ENCODE data around the gene KIAA2012.

The KIAA2012 gene

DNA sequence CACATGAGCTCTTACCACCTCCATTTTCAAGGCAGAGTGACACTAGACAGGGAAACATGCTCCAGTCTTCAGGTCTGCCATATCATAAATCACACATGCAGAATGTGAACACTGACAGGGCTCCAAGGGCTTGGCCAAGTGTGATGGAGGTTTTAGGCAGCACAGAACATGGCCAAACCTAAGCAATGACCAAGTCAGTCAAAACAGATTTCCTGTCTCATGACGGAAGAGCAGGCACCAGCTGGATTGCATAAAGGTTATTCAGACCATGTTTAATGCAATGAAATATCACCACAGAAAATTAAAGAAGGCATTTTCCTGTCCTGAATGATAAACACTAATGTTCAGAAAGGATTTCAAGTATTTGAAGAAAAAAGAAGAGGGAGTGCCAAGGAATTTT is 92.9 kb downstream of the KIAA2012 start:
- in situ Hi-C loops (cut with MboI; ENCODE audit: low pct_unique_long_range_greater_than_20kb, low sequenced_read_pairs) = no loop called here

DNA sequence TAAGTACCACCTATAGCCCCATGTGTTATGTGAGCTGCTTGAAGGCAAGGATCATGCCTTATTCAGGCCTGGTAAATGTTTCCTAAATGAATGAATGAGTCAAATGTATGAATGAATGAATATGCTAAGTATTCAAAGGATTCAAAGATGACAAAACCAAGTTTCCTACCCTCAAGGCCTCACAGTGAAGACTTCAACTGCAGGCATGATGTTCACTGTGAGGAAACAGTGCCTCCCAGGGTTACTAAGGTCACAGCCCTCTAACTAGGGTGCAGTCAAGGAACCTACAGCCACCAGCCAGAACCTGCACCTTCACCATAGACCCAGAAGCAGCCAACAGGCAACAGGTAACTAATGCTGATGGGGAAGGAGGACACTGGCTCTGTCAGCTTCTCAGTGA is 96.1 kb downstream of the KIAA2012 start:
- in situ Hi-C loops (cut with MboI; ENCODE audit: low pct_unique_long_range_greater_than_20kb, low sequenced_read_pairs) = no loop called here

More for the DNA sequence above, 92.9 kb downstream of the KIAA2012 start:
- DNase-seq = no peak

DNA sequence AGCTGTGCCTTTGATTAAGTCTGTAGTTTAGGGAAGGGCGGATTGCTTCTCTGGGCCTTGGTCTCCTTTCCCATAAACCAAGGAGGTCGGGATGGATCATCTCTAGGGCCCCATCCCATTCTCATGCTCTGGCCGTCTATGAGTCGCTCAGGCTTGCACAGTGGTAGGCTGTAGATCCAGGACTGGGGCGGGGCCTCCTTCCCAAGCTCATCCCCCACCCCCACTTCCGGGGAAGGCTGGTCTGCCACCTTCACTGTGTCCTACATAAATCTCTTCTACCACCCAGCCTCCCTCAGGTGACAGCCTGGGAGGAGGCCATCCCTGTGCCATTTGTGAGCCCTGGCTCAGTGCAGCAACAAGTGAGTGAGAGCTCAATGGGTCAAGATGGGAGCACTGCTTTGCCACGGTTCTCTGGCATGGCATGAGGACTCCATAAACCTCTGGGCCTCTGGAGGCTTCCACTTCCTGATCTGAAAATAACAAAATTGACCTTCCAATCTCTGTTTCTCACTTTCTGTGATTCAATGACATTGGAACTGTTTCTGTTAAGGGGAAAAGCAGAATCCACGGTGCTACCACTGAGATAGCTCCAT is 96.9 kb downstream of the KIAA2012 start:
- in situ Hi-C loops (cut with MboI; ENCODE audit: low pct_unique_long_range_greater_than_20kb, low sequenced_read_pairs) = no loop called here
- no peak for DNase-seq

More for the DNA sequence above, 96.1 kb downstream of the KIAA2012 start:
- DNase-seq = no peak

DNA sequence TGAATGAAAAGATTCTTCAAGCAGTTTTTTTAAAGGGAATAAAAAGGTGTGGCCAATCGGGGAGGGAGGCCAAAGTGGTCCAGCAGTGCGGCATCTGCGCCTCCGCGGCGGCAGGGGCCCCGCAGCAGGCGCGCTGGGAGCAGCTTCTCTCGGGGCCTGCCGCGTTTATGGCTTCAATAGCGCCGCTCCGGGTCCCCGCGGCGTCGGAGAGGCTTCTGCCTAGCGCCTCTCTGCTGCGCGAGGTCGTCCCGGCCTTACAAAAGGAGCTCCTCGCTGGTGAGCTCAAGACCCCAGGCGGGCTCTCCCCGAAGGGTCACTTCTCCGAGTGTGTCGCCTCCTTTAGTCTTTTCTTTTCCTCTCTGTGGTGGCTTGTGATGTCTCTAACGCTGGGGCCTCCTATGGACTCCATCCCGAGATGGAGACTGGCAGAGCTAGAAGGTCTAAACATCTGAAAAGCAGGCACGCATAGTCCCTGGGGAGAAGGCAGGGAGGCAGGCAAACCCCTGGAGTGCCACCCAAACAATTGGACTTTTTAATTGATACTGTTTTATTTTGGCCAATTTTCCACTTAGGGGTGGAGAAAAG is 98.3 kb downstream of the KIAA2012 start:
- in situ Hi-C loops (cut with MboI; ENCODE audit: low pct_unique_long_range_greater_than_20kb, low sequenced_read_pairs) = no loop called here
- no peak for DNase-seq

DNA sequence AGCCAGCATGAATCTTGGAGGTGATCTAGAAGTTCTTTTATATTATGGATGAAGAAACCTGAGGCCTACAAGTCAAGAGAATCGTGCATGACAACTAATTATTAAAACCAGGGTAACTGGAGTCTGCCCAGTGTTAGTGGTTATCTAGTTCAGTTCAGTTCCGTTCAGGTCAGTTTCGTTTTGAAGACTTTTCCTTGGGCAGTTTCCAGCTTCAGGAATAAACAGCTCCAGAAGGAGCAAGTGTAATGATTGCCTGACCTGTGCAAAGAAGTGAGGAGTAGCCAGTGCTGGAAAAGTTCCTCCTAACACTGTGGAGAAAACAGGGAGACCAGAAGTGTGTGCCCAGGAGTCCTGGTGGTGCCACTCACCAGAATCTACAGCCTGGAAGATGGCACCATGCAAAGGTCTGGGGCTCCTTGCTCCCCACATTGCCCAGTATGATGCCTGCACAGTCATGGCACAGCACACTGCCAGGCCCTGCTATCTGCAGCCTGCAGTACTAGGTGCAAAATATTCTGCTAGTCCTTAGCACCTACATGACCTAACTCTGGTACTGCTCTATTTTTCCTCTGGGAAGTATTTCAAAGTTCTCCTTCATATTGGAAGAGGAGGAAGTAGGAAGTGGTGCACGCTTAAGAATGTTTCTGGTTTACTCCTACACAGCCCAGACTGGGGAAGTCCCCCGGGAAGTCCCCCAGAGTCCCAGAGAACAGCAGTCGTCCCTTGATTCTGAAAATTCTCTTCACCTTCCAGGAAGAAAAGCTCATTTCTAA is 99.6 kb downstream of the KIAA2012 start:
- in situ Hi-C loops (cut with MboI; ENCODE audit: low pct_unique_long_range_greater_than_20kb, low sequenced_read_pairs) = no loop called here
- DNase-seq = no peak

DNA sequence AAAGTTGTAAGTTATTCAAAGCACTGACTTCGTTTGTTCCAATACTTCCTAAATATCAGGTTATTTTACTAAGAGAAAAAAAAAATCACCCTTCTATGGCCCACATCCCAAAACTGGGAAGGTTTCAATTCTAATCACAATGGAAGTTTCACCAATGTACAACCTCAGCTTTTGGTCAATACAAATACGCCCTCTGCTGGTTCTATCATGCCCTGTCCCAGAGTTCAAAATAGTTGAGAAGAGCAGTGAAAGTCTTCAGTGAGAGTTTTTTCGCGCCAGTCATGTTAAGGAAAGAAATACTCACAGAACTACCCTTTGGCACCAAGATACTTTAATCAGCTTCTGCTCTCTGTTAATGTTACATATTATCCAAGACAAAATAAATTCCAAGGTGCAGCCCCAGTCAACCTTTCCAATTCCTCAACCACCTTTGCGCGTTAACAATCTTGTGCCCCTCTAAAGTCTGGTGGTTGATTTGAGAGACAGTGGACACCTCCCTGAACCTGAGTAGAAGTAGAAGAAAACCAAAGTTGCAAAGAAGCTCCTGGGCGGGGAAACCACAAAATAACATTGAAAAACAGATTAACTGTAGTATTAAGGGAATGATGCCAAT is 105.4 kb downstream of the KIAA2012 start:
- in situ Hi-C loops (cut with MboI; ENCODE audit: low pct_unique_long_range_greater_than_20kb, low sequenced_read_pairs) = no loop called here
- DNase-seq = peak; percentile 77

DNA sequence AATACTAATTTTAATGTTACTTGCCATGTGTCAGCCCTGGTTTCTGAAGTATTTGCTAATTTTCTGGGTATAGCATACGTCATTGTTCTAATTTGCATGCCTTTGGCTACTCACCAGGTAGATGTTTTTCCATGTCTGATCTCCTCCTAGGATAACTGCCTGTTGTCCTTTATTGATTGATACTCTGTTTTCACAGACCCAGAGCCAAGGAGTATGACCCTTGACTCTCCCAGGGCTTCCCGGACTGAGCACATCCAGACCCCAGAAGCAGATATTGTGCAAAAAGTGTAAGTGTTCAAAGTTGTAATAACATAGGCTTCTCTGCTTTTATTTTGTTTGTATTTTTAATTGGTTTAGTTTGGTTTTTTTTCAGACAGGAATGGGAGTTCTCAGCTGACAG is 111.5 kb downstream of the KIAA2012 start:
- in situ Hi-C loops (cut with MboI; ENCODE audit: low pct_unique_long_range_greater_than_20kb, low sequenced_read_pairs) = no loop called here

DNA sequence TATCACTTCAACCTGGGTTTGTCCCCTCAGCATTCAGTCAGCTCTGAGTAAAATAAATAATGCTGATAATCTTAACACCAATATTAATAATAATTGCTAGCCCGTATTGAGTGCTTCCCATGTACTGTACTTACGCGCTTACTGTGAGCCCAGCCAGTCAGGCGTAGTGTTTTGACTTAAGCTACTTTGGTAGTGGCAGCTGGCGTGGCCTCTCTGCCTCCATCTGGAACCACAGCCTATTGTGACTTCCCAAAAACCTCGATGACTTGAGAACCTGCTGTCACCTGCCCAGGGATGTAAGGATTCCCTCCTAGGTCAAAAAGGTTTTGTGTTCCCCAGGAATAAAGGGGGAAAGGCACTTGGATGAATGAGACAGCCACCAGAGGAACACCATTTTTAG is 112.1 kb downstream of the KIAA2012 start:
- in situ Hi-C loops (cut with MboI; ENCODE audit: low pct_unique_long_range_greater_than_20kb, low sequenced_read_pairs) = no loop called here
- no peak for DNase-seq

More for the DNA sequence above, 111.5 kb downstream of the KIAA2012 start:
- DNase-seq = no peak

DNA sequence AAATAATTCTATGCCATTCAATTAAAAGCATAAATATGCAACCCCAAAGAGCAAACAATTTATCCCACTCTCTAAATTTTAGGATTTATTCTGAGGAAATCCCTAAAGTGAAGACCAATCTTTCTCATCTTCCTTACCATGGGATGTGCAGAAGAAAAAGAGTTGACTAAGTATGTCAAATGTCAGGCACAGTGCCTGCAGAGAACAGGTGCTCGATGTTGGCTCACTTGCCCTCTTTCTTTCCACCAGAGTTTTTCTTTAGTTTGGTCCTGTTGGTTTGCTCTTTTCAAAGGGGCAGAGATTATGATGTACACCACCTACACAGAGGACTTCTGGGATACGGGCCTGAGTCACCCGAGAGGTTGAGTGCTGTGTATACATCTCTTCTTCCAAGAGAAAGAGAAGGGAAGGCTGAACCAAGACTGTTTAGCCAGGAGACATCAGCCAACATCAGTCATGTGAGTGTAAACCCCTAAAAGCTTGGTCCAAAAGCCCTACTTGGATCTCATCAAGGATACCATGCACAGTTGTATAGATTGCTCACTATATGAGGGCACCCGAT is 113.7 kb downstream of the KIAA2012 start:
- in situ Hi-C loops (cut with MboI; ENCODE audit: low pct_unique_long_range_greater_than_20kb, low sequenced_read_pairs) = no loop called here

DNA sequence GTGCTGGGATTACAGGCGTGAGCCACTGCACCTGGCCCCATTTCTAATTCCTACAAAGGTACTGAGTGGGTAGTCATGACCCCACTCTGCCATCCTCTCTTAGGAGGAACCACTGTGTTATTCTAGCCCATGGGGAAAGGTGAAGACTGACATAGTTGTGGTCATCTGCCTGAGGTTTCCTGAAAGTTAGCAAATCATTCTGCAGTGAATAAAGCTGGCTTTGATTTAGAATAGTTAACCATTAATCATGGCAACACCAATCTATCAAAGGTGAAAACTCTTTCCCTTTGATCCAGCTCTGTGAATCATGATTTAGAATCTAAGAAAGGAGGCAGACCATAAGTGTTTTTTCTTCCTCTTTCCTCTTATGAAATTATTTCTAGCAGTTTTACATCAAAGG is 114.5 kb downstream of the KIAA2012 start:
- no peak for DNase-seq
- in situ Hi-C loops (cut with MboI; ENCODE audit: low pct_unique_long_range_greater_than_20kb, low sequenced_read_pairs) = no loop called here

More for the DNA sequence above, 113.7 kb downstream of the KIAA2012 start:
- DNase-seq = no peak

DNA sequence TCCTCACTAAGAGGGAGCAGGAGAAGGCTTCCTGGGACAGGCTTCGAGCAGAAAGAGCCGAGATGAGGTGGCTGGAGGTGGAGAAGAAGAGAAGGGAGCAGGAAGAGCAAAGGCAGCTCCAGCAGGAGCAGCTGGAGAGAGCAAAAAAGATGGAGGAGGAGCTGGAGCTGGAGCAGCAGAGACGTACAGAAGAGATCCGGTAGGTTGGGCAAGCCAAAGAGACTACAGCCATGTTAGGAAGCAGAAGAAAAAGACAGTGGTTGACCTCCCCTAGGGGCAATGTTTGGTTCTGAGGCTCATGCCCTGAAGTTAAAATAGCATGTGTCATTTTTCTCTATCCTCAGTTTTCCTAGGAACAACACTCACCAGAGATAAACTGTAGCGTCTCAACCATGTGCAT is 120.2 kb downstream of the KIAA2012 start:
- in situ Hi-C loops (cut with MboI; ENCODE audit: low pct_unique_long_range_greater_than_20kb, low sequenced_read_pairs) = no loop called here
- no peak for DNase-seq

DNA sequence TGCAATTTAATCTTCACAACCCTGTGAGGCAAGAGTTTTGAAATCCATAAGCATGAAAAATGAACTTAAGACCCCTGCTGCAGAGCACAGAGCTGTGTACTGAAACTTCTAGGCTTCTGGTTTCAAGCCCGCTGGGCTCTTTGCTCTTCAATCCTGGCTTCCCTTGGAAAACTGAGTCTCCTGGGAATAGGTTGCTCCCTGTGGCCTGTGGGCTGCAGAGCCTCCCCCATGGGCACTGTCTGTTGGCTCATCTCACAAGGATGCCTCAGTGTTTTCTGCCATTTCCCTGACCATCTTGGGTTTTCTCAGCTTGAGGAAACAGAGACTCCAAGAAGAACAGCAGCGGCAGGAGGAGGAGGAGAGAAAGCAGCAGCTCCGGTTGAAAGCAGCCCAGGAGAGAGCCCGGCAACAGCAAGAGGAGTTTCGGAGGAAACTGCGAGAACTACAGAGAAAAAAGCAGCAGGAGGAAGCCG is 120.9 kb downstream of the KIAA2012 start:
- in situ Hi-C loops (cut with MboI; ENCODE audit: low pct_unique_long_range_greater_than_20kb, low sequenced_read_pairs) = no loop called here
- no peak for DNase-seq

DNA sequence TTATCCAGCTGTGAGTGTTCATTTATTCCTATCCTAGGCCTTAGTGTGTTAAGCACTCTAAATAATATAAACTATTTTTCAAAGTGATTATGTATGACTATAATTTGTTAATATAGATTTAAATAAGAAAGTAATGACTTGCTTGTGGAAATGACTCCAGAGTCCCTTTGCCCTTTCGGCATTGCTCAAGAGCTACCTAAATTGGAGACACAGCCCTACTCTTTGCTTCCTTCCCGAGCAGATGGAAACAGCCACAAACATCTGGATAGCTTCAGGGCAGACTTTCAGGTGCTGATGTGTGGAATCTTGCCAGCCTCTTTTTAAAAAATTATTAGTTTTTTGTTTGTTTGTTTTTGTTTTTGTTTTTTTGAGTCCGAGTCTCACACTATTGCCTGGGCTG is 121.4 kb downstream of the KIAA2012 start:
- no peak for DNase-seq
- in situ Hi-C loops (cut with MboI; ENCODE audit: low pct_unique_long_range_greater_than_20kb, low sequenced_read_pairs) = no loop called here

DNA sequence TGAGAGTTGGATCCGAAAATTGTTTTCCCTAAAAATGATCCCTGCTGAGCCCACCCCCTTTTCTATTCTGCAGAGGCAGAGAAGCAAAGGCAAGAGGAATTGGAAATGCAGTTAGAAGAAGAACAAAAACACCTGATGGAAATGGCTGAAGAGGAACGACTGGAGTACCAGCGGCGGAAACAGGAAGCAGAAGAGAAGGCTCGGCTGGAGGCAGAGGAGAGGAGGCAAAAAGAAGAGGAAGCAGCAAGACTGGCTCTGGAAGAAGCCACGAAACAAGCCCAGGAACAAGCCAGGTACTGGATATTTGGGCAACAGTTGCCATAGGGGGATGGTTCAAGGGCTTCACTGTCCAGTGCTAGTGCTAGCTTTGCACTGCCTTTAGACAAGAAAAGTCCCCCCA is 123.7 kb downstream of the KIAA2012 start:
- peak; percentile 79 for DNase-seq
- in situ Hi-C loops (cut with MboI; ENCODE audit: low pct_unique_long_range_greater_than_20kb, low sequenced_read_pairs) = no loop called here

DNA sequence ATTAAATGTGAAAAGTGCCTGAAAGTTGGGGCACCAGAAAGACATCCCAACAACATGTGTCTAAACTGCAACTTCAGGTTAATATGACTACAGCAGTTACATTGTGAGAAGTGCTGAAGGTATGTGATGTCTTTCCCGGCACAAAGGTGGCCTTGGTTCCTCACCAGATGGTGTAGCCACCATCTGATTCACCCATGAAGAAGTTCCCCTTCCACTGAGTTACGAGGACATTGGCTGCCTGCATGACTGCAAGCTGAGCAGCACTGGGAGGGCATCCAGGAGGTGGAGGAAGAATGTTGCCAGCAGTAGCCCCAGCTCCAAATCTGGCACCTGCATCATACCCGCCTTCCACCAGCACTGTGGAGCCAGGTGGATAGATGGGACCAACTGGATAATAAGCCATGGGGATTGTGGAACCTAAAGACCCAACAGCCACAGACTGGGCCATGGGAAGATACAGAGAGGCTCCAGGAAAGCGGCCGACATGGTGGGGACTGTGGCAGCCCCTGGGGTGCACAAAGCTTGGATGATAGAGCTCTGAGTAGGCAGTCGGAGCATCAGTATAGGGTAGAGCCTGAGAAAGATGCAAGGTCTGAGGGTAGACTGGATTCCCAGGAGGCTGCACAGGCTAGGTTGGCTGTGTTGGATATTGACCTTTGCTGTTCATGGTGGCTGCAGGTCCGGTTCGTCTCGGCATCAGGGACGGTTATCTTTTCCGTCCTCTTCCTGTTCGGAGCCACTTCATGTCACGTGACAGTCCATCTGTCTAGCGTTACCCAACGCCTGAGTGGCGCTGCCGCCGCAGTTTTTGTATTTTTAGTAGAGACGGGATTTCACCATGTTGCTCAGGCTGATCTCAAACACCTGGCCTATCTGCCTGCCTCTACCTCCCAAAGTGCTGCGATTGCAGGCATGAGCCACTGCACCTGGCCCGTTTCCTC is 128.4 kb downstream of the KIAA2012 start:
- no peak for DNase-seq
- in situ Hi-C loops (cut with MboI; ENCODE audit: low pct_unique_long_range_greater_than_20kb, low sequenced_read_pairs) = no loop called here

DNA sequence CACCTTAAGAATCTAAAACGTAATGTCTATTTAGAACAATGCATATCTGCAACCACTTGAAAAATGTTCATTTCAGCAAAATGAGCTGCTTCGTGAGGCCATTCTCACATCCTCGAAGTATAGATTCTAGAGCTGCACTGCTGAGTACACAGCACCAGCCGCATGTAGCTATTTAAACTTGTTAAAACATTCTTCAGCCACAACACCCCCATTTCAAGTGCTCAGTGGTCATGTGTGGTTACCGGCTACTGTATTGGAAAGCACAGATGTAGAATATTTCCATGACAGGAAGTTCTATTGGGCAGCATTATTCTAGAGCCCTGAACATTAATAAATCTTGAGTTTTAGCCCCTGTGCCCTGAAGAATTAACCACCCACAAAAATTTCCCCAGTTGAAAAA is 130.3 kb downstream of the KIAA2012 start:
- in situ Hi-C loops (cut with MboI; ENCODE audit: low pct_unique_long_range_greater_than_20kb, low sequenced_read_pairs) = no loop called here
- no peak for DNase-seq

DNA sequence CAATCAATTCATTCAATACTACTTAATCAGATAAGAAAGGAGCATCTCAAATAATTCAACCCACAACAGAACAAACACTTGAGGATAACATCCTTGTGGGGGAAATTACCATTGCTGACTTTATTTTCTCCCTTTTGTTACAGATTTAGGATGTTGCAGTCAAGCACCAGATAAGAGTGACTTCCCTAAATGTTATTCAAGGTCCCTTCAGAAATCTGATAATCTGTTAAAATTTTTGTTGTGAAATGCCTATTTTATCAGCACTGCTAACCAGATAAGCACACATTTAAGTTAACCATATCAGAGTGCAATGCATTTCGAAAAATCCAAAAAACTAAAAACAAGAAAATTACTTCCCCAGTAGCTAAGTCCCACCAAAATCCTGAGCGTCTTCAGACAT is 131.8 kb downstream of the KIAA2012 start:
- in situ Hi-C loops (cut with MboI; ENCODE audit: low pct_unique_long_range_greater_than_20kb, low sequenced_read_pairs) = no loop called here
- no peak for DNase-seq

DNA sequence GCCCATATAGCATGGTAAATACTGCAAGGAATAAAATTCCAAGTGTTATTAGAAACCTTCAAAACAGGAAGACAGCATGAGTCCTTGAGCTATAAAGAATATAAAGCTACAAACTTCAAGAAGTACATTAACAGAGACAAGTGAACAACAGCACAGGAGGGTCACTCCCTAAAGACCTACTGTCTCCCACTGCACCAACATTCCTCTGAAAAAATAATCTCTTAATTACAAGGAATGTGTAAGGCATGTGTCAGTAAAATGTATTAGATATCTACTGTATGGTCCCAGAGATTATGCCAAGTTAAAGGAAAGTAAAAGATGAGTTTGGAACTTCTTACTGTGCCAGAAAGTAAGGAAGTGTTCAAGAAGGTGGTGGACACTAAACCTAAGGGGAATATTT is 135.5 kb downstream of the KIAA2012 start:
- DNase-seq = no peak
- in situ Hi-C loops (cut with MboI; ENCODE audit: low pct_unique_long_range_greater_than_20kb, low sequenced_read_pairs) = no loop called here

DNA sequence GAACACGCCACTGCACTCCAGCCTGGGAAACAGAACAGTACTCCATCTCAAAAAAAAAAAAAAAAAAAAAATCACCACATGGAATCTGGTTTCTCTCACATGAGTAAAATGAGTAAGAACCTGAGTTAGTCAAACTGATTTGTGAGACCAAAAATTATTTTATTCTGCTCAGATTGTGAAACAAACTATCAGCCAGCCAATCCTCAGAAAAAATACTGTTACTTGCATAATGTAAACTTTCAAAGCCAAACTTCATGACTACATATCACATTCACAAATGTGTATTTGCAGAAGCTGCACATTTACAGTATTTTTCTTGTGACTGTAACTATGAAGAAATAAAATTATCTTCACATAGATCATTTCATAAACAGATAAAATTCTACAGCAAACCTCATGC is 142.1 kb downstream of the KIAA2012 start:
- in situ Hi-C loops (cut with MboI; ENCODE audit: low pct_unique_long_range_greater_than_20kb, low sequenced_read_pairs) = no loop called here

More for the DNA sequence above, 142.1 kb downstream of the KIAA2012 start:
- DNase-seq = no peak
